Measurements from ENCODE around the gene TEKTIP1. TPM values are rescaled to one million over a fixed set of nuclear protein-coding genes. Genes with fewer than 3 reads are reported as not detected.

The TEKTIP1 gene
- total and polyA plus RNA-seq, 2 donors (not counting 1 experiment from before 2014, with no cell fraction given): 6.3 to 17.3 TPM

DNA sequence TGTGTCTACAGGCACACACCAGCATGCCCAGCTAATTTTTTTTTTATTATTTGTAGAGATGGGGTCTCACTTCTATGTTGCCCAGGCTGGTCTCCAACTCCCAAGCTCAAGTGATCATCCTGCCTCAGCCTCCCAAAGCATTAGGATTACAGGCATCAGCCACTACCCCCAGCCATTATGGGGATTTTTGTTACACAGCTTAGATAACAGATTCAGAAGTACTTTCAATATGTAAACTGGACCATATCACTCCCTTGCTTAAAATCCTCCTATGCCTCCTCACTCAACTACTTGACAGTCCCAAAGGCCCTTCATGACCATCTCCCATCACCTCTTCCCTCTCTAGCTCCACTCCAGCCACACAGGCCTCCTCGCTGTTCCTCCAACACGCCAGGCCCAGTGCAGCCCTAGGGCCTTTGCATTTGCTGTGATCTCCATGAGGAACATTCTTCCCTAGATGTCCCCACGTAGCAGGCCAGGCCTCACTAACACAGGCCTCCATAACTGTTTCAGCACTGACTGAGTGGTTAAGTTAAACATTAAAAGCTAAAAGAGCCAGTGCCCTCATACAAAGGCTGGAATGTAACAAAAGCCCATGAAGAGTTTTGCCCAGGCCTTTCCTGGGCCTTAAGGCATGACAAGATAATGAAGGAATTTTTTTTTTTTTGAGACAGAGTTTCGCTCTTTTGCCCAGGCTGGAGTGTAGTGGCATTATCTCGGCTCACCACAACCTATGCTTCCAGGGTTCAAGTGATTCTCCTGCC lies 41.0 kb upstream of the TEKTIP1 start:
- H3K4me1 ChIP-seq (ENCODE audit: control insufficient read depth in 2 of 2, insufficient read depth in 2 of 2, low read length in 2 of 2): peaks cover 10 to 15% of the 10 kb centered on the region in 2 donors
- H4K20me1 ChIP-seq (ENCODE audit: control insufficient read depth, insufficient read depth, low read length, poor library complexity, severe bottlenecking): no peaks in the 10 kb centered on the region
- WGBS (ENCODE audit: insufficient coverage): 100% methylated on average over 3 of the region's 5 CpGs
- H3K27me3 ChIP-seq (replicated peaks in 1 of 4; ENCODE audit: control extremely low read depth in 1 of 4, control insufficient read depth in 3 of 4, insufficient read depth in 4 of 4, low read length in 3 of 4): no peaks in the 10 kb centered on the region
- DNase-seq: no peak
- Mint-ChIP-seq H3K4me1 (peaks cover 18% of the 10 kb centered on the region), H3K4me3 (no peak overlapping the region), H3K27me3 (no peaks in the 10 kb centered on the region), H3K27ac (no peak overlapping the region), H3K9me3 (ENCODE audit: insufficient read depth) (no peaks in the 10 kb centered on the region)
- H3K9me3 ChIP-seq (ENCODE audit: control extremely low read depth in 1 of 3, control insufficient read depth in 2 of 3, insufficient read depth in 1 of 3, low read length in 2 of 3): no peaks in the 10 kb centered on the region
- peaks cover 36% of the 10 kb centered on the region for H3K79me2 ChIP-seq (ENCODE audit: control insufficient read depth, insufficient read depth, low read length)
- no peak overlapping the region for H3K9ac ChIP-seq (ENCODE audit: low read length)
- no peak overlapping the region for H2AFZ ChIP-seq (ENCODE audit: insufficient read depth, low read depth, low read length, poor library complexity, severe bottlenecking)
- H3K4me2 ChIP-seq (replicated peaks; ENCODE audit: low read depth, low read length, poor library complexity, severe bottlenecking): no peak overlapping the region
- ATAC-seq (ENCODE audit: low read depth): no peak
- H3K27ac ChIP-seq (ENCODE audit: low read length in 2 of 2): no peak overlapping the region
- CTCF ChIA-PET: no interaction called here
- intact Hi-C loops (cut with micrococcal nuclease): no loop called here
- POLR2A ChIA-PET: interaction anchor here (0.7 kb wide), 1 partner anchor 63 kb away, joined by 4 read pairs; no protein-coding TSS in a partner anchor
- no peak for TF ChIP-seq EZH2 (IDR thresholded peaks at IDR 0.05; ENCODE audit: borderline replicate concordance, insufficient read depth, low read depth, low read length, poor library complexity, severe bottlenecking)
- TF ChIP-seq, protein P1, sequence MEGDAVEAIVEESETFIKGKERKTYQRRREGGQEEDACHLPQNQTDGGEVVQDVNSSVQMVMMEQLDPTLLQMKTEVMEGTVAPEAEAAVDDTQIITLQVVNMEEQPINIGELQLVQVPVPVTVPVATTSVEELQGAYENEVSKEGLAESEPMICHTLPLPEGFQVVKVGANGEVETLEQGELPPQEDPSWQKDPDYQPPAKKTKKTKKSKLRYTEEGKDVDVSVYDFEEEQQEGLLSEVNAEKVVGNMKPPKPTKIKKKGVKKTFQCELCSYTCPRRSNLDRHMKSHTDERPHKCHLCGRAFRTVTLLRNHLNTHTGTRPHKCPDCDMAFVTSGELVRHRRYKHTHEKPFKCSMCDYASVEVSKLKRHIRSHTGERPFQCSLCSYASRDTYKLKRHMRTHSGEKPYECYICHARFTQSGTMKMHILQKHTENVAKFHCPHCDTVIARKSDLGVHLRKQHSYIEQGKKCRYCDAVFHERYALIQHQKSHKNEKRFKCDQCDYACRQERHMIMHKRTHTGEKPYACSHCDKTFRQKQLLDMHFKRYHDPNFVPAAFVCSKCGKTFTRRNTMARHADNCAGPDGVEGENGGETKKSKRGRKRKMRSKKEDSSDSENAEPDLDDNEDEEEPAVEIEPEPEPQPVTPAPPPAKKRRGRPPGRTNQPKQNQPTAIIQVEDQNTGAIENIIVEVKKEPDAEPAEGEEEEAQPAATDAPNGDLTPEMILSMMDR (IDR thresholded peaks at IDR 0.05): no peak
- no peak overlapping the region for H3K4me3 ChIP-seq (ENCODE audit: control extremely low read depth in 1 of 5, extremely low read depth in 1 of 5, insufficient read depth in 1 of 5, low read depth in 2 of 5, low read length in 4 of 5)
- H3K36me3 ChIP-seq (replicated peaks in 1 of 2; ENCODE audit: control extremely low read depth in 1 of 2, control insufficient read depth in 1 of 2, extremely low read depth in 1 of 2, insufficient read depth in 2 of 2, low read length in 1 of 2): peaks cover 0 to 26% of the 10 kb centered on the region in 2 experiments

All from B cell (primary cell).